Measurements from ENCODE around the gene GAS2L1. TPM values are rescaled to one million over a fixed set of nuclear protein-coding genes. Genes with fewer than 3 reads are reported as not detected.

Gene GAS2L1
- total RNA-seq, 3 donors from 2014 or later, result 19.7 to 34.7 (median 24.7) TPM

GRCh38 chr22:29331213-29331612 lies 24.8 kb downstream of the GAS2L1 start:
- H3K4me1 ChIP-seq (ENCODE audit: low read depth), result no peaks in the 10 kb centered on the region
- H3K36me3 ChIP-seq (ENCODE audit: low read depth), result peaks cover 3% of the 10 kb centered on the region
- no peak for ATAC-seq
- no peak overlapping the region for H3K4me3 ChIP-seq
- DNase-seq, result no peak
- no peak for TF ChIP-seq CTCF (IDR thresholded peaks at IDR 0.05)
- intact Hi-C loops (cut with DNase I, micrococcal nuclease), result no loop called here
- no peaks in the 10 kb centered on the region for H3K9me3 ChIP-seq

- TF ChIP-seq CTCF (IDR thresholded peaks at IDR 0.05), result no peak
- ATAC-seq, result no peak
- intact Hi-C loops (cut with DNase I, micrococcal nuclease), result no loop called here
- no peak overlapping the region for H3K4me3 ChIP-seq
- no peaks in the 10 kb centered on the region for H3K9me3 ChIP-seq
- peak in 1 of 3 donors; percentile 31 for DNase-seq
- H3K36me3 ChIP-seq (ENCODE audit: low read depth), result peaks cover 3% of the 10 kb centered on the region
- no peaks in the 10 kb centered on the region for H3K4me1 ChIP-seq (ENCODE audit: low read depth)
Observed at GRCh38 chr22:29331658-29332300, 25.3 kb downstream of the GAS2L1 start.

GRCh38 chr22:29332886-29333496 lies 26.5 kb downstream of the GAS2L1 start:
- no peaks in the 10 kb centered on the region for H3K9me3 ChIP-seq
- ATAC-seq, result no peak

GRCh38 chr22:29334148-29334547 lies 27.7 kb downstream of the GAS2L1 start:
- DNase-seq (peak in 1 of 3 donors; percentile 32), ATAC-seq (no peak)
- intact Hi-C loops (cut with DNase I, micrococcal nuclease), result no loop called here
- Histone ChIP-seq H3K4me1 (ENCODE audit: low read depth) (no peaks in the 10 kb centered on the region), H3K9me3 (no peaks in the 10 kb centered on the region), H3K4me3 (no peak overlapping the region), H3K36me3 (ENCODE audit: low read depth) (peaks cover 4% of the 10 kb centered on the region)
- no peak for TF ChIP-seq CTCF (IDR thresholded peaks at IDR 0.05)

More at GRCh38 chr22:29332886-29333496, 26.5 kb downstream of the GAS2L1 start:
- no peak for DNase-seq
- Histone ChIP-seq H3K36me3 (ENCODE audit: low read depth) (peaks cover 4% of the 10 kb centered on the region), H3K4me1 (ENCODE audit: low read depth) (no peaks in the 10 kb centered on the region), H3K4me3 (no peak overlapping the region)
- no peak for TF ChIP-seq CTCF (IDR thresholded peaks at IDR 0.05)
- intact Hi-C loops (cut with DNase I, micrococcal nuclease), result no loop called here

- intact Hi-C loops (cut with DNase I, micrococcal nuclease), result no loop called here
- H3K4me3 ChIP-seq, result no peak overlapping the region
- H3K36me3 ChIP-seq (ENCODE audit: low read depth), result peaks cover 4% of the 10 kb centered on the region
- peak in 1 of 3 donors; percentile 37 for DNase-seq
- no peak for ATAC-seq
- no peaks in the 10 kb centered on the region for H3K4me1 ChIP-seq (ENCODE audit: low read depth)
- no peak for TF ChIP-seq CTCF (IDR thresholded peaks at IDR 0.05)
- no peaks in the 10 kb centered on the region for H3K9me3 ChIP-seq
Observed at GRCh38 chr22:29334696-29335344, 28.4 kb downstream of the GAS2L1 start.

Measured in mucosa of descending colon (tissue), 3 donors.